ENCODE results near the gene ZNF618.

GRCh38 chr9:113993838-113994540, 117.9 kb downstream of the ZNF618 start:
- TF ChIP-seq POLR2A (IDR thresholded peaks at IDR 0.05) (no peak), CTCF (IDR thresholded peaks at IDR 0.05) (no peak)

Data from esophagus squamous epithelium (tissue), 4 donors.